IPS-20b (cell line): ENCODE data around the gene CCL19.

Source experiments
- H3K27ac ChIP-seq: one replicate; pipeline ENCODE4 v1.5.1; 2013; ENCODE audit warnings: low read length
- H3K27me3 ChIP-seq: 2 replicates; pipeline ENCODE4 v1.6.1; 2013; ENCODE audit warnings: mild to moderate bottlenecking, low read length, inconsistent platforms; ENCODE audit not compliant: insufficient read depth
- H3K36me3 ChIP-seq: 2 replicates; pipeline ENCODE4 v1.6.1; 2013; ENCODE audit warnings: low read depth, mild to moderate bottlenecking, inconsistent platforms, low read length, moderate library complexity; ENCODE audit not compliant: insufficient read depth
- H3K4me1 ChIP-seq: 2 replicates; pipeline ENCODE4 v1.6.1; 2013; ENCODE audit warnings: mild to moderate bottlenecking, control low read depth, inconsistent platforms, low read length, moderate library complexity; ENCODE audit not compliant: insufficient read depth
- H3K4me3 ChIP-seq: 2 replicates; pipeline ENCODE4 v1.5.1; 2013; ENCODE audit warnings: mild to moderate bottlenecking, low read length, inconsistent platforms
- H3K9ac ChIP-seq: 2 replicates; pipeline ENCODE4 v1.6.1; 2013; ENCODE audit warnings: low read depth, mild to moderate bottlenecking, inconsistent platforms, low read length, moderate library complexity
- H3K9me3 ChIP-seq: 2 replicates; pipeline ENCODE4 v1.6.1; 2013; ENCODE audit warnings: mild to moderate bottlenecking, low read depth, low read length, inconsistent platforms; ENCODE audit not compliant: insufficient read depth

CCL19 gene

DNA sequence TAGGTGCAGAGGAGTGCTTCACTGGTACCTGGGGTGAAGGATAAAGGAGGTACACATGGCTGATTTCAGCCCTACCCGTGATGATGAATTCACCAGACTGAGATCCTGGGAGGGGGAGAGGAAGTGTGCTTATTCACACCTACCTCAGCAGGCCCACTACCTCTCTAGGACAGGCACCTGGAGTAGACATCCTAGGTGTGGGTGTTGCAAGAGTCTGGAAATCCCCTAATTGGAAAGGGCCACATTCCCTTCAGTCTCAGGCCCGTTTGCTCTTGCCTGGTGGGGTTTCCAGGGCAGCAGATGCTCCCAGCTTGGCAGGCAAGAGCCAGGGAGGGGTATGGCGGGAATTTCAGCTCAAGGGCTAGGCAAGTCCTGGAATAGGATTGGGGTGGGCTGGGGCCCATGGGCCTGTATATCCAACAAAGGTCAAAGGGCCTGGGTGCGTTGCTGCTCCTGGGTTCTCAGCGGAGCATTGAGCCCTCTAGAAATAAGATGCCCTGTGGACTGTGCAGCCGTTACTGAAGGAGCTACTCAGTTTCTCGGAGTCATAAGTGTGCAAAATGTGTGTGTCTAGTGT, 24.7 kb upstream of the CCL19 start:
- Histone ChIP-seq H3K27ac (no peak overlapping the region), H3K27me3 (no peaks in the 10 kb centered on the region; the same call in 1 of the 2 replicates), H3K4me3 (no peak overlapping the region), H3K9ac (no peak overlapping the region), H3K4me1 (no peaks in the 10 kb centered on the region), H3K9me3 (no peaks in the 10 kb centered on the region), H3K36me3 (no peaks in the 10 kb centered on the region)

DNA sequence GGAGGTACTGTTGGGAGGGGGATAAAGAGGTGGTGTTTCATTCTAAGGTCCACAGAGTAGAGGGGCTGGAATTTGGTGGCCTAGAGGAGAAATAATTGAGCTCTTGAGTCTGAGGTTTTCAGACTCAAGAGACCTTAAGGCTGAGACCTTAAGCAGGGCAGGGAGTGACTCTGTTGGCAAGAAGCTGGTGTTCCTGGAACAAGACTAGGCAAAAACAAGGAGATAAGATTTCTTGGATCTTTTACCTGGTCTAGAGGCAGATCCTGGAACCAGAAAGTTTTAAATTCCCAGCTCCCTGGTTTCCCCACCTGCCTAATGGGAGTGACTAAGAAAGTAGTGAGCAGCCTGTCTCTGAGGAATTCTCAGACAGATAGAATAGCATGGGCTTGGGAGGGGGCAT, 22.9 kb upstream of the CCL19 start:
- H3K27me3 ChIP-seq: no peaks in the 10 kb centered on the region; the same call in 1 of the 2 replicates
- H3K27ac ChIP-seq: no peak overlapping the region
- no peaks in the 10 kb centered on the region for H3K4me1 ChIP-seq
- H3K9ac ChIP-seq: no peak overlapping the region
- no peaks in the 10 kb centered on the region for H3K9me3 ChIP-seq
- H3K36me3 ChIP-seq: no peaks in the 10 kb centered on the region
- no peak overlapping the region for H3K4me3 ChIP-seq

- Histone ChIP-seq H3K9me3 (no peaks in the 10 kb centered on the region), H3K27ac (no peak overlapping the region), H3K27me3 (no peaks in the 10 kb centered on the region; the same call in 1 of the 2 replicates)
Measured at GRCh38 chr9:34712140-34712539, 21.1 kb upstream of the CCL19 start.

GRCh38 chr9:34710023-34710422, 18.9 kb upstream of the CCL19 start, which contains the start of gene CCL21:
TSS of gene CCL21 (minus strand) at chr9:34710136. CDS start at chr9:34710066, 70 bp downstream.
- Histone ChIP-seq H3K27ac (no peak within 1 kb of the TSS), H3K36me3 (no peaks in the 10 kb centered on the region), H3K9me3 (no peaks in the 10 kb centered on the region), H3K4me1 (no peaks in the 10 kb centered on the region), H3K27me3 (no peaks in the 10 kb centered on the region), H3K9ac (no peak within 1 kb of the TSS), H3K4me3 (no peak within 1 kb of the TSS)

More at GRCh38 chr9:34712140-34712539, 21.1 kb upstream of the CCL19 start:
- H3K4me1 ChIP-seq: no peaks in the 10 kb centered on the region
- H3K36me3 ChIP-seq: no peaks in the 10 kb centered on the region
- no peak overlapping the region for H3K9ac ChIP-seq
- H3K4me3 ChIP-seq: no peak overlapping the region

DNA sequence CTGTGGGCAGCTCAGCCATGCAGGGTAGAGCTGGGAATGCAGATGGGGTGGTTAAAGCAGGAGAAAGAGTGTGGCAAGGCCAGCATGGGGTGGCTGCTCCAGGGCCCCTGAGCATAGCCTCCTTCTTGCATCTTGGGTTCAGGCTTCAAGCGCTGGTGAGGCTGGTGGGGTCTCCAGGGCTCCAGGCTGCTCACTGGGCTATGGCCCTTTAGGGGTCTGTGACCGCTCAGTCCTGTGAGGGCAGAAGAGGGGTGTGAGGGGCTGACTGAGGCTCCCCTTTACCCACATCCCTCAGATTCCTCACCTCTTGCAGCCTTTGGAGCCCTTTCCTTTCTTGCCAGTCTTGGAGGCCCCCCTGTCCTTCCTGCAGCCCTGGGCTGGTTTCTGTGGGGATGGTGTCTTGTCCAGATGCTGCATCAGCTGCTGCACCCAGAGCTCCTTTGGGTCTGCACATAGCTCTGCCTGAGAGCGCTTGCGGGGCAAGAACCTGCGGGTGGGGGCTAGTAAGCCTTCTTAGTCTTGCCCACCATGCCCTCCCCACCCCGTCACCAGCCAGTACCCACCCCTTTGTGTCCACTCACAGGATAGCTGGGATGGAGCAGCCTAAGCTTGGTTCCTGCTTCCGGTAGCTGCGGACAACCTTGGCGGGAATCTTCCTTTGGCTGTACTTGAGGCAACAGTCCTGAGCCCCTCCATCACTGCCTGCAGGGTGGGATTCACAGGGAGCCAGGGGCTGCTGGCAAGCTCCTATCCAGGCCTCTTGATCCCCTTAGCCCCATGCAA, 18.3 kb upstream of the CCL19 start:
- no peaks in the 10 kb centered on the region for H3K36me3 ChIP-seq

GRCh38 chr9:34707130-34707529, 16.1 kb upstream of the CCL19 start:
- Histone ChIP-seq H3K4me3 (no peak overlapping the region), H3K36me3 (no peaks in the 10 kb centered on the region), H3K27ac (no peak overlapping the region), H3K9ac (no peak overlapping the region), H3K4me1 (no peaks in the 10 kb centered on the region), H3K9me3 (no peaks in the 10 kb centered on the region), H3K27me3 (peaks cover 5% of the 10 kb centered on the region; the same call in 1 of the 2 replicates)

More for the DNA sequence above, 18.3 kb upstream of the CCL19 start:
- H3K4me3 ChIP-seq: no peak overlapping the region
- H3K9me3 ChIP-seq: no peaks in the 10 kb centered on the region
- H3K9ac ChIP-seq: no peak overlapping the region
- H3K4me1 ChIP-seq: no peaks in the 10 kb centered on the region
- no peak overlapping the region for H3K27ac ChIP-seq
- no peaks in the 10 kb centered on the region for H3K27me3 ChIP-seq

DNA sequence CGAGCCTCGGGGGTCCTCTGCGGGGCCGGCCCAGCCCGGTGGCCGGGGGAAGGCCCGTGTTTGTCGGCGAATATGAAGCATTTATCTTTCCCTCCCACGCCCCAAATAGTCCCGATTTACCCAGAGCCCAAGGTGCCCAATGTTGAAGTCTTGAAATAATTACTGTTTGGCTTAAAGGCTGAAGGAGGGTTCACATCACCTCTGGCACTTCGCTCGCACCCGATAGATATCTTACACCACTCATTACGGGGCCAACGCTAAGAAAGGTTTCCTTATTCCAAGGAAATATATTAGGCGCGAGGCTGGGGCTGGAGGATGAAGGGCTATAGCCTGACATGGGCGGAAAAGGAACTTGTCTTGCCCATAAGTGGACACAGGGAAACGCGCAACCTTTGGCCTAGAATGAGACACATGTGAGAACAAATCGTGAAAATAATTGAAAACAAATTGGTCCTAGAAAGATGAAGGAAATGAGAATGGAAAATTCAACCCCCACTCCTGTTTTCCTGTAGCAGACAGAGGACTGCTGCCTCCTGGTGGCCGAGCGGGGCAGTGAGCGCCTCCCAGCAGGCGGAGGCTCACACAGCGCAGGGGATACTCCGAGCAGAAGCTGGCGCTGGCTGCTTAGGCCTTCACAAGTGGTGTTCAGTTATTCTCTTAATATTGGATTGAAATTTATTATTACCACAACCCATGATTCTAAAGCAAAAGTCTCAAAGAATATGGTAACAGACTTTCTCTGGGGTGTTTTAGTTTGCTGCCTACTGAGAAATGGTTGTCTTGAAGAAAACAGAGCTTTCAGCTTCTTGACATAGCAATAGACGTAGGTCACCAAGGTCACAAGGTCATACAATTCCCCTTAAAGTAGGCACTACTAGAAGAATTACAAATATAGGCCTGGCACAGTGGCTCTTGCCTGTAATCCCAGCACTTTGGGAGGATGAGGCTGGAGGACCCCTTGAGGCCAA, 11.0 kb upstream of the CCL19 start:
- H3K9me3 ChIP-seq: no peaks in the 10 kb centered on the region
- peak overlapping the region; percentile 59 for H3K4me3 ChIP-seq
- H3K27ac ChIP-seq: no peak overlapping the region
- H3K4me1 ChIP-seq: no peaks in the 10 kb centered on the region; the same call in 1 of the 2 replicates
- H3K36me3 ChIP-seq: no peaks in the 10 kb centered on the region
- H3K27me3 ChIP-seq: peaks cover 39% of the 10 kb centered on the region
- H3K9ac ChIP-seq: no peak overlapping the region

- no peak overlapping the region for H3K9ac ChIP-seq
- peaks cover 39% of the 10 kb centered on the region for H3K27me3 ChIP-seq
- H3K4me3 ChIP-seq: peak overlapping the region; percentile 59
- H3K36me3 ChIP-seq: no peaks in the 10 kb centered on the region
- no peaks in the 10 kb centered on the region for H3K9me3 ChIP-seq
- no peak overlapping the region for H3K27ac ChIP-seq
- no peaks in the 10 kb centered on the region; the same call in 1 of the 2 replicates for H3K4me1 ChIP-seq
Measured at GRCh38 chr9:34701023-34701768, 10.1 kb upstream of the CCL19 start.

- H3K4me3 ChIP-seq: no peak overlapping the region
- no peak overlapping the region for H3K27ac ChIP-seq
- no peaks in the 10 kb centered on the region for H3K4me1 ChIP-seq
- peaks cover 13% of the 10 kb centered on the region for H3K27me3 ChIP-seq
- no peaks in the 10 kb centered on the region for H3K9me3 ChIP-seq
- H3K36me3 ChIP-seq: no peaks in the 10 kb centered on the region
- H3K9ac ChIP-seq: no peak overlapping the region
Measured at GRCh38 chr9:34694811-34695210, 3.7 kb upstream of the CCL19 start.

GRCh38 chr9:34693560-34693959, 2.5 kb upstream of the CCL19 start:
- Histone ChIP-seq H3K27ac (no peak overlapping the region), H3K27me3 (peaks cover under 1% of the 10 kb centered on the region; the same call in 1 of the 2 replicates), H3K9ac (no peak overlapping the region), H3K36me3 (no peaks in the 10 kb centered on the region), H3K9me3 (no peaks in the 10 kb centered on the region), H3K4me1 (no peaks in the 10 kb centered on the region), H3K4me3 (no peak overlapping the region)

- no peak overlapping the region for H3K9ac ChIP-seq
Measured at GRCh38 chr9:34691936-34692315, 850 bp upstream of the CCL19 start.

More at GRCh38 chr9:34691936-34692315, 850 bp upstream of the CCL19 start:
- no peaks in the 10 kb centered on the region for H3K9me3 ChIP-seq
- no peaks in the 10 kb centered on the region for H3K36me3 ChIP-seq
- H3K27me3 ChIP-seq: no peaks in the 10 kb centered on the region
- H3K27ac ChIP-seq: no peak overlapping the region
- no peak overlapping the region for H3K4me3 ChIP-seq
- no peaks in the 10 kb centered on the region for H3K4me1 ChIP-seq
